GM18861 (cell line): ENCODE results near the gene ELMO1.

Experiments
- ATAC-seq: cut with Tn5 transposase; IDR thresholded peaks from one replicate; pipeline ENCODE4 v1.9.1; 2021; ENCODE audit not compliant: unreplicated experiment

ELMO1 gene

DNA sequence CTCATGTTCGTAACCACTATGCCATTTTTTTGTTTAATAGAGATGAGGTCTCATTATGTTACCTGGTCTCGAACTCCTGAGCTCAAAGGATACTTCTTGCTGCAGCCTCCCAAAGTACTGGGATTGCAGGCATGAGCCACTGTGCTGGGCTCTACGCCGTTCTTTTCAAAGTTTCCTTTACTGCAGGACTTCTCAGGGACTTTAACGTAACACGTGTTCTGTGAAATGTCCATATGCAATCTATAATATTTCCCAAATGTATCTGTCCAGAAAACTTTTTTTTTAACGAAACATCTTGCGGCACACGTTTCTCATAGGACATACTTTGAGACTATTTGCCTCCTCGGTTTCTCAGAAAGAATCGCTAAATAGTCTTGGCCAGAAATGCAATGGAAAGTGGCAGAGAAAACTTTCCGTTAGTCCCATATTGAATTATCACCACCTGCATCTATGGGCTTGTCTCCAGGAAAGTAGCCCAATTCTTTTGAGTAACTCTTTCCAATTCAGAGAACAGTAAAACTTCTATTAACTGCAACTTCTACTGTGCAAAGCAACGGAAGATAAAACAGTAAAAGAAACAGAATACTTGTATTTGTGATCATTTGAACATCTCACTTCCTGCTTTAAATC, 96.3 kb downstream of the ELMO1 start:
- ATAC-seq = no peak

DNA sequence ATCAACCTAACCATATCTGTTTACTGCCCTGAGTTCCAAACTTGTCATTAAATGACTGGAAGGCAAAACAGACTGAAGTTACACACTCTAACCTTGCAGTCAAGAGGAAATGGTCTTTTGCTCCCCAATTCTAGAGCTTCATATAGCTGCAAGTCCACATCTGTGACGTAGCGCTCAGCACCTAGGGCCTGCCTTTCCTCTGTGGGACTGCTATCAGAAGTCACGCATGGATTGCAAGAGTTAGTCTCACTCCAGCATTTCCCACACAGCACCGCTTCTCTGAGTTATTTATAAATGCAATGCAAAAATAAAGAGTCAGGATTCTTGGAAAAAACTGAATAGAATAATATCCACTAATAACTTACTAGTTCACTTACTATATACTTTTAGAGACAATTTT, 96.9 kb downstream of the ELMO1 start:
- ATAC-seq = no peak

DNA sequence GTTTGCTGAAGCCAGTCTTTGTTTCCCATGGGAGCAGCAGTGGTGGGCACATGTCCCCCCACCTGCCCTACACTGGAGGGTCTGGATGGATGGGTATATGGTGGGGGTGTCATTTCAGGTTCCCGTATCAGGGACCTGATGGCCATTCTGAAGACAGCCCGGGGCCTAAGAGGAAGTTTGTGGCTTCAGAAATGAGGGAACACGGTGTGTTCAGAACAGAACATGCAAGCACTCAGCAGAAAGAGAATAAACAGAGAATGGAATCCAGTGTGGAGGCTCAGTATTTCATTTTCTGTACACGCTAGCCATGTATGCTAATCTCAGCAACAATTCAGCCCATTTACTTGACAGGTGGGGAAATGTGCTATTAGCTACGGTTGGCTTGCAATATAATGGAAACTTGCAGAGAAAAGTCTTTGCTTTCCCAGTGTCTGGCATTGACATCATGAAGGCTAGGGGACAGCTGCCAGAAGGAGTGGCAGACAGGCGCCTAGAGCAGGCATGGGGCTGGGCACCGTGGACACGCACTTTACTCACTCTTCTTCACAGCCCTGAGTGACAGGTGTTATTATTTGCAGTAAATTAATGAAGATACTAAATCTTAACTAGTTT, 98.6 kb downstream of the ELMO1 start:
- peak; percentile 71 for ATAC-seq

DNA sequence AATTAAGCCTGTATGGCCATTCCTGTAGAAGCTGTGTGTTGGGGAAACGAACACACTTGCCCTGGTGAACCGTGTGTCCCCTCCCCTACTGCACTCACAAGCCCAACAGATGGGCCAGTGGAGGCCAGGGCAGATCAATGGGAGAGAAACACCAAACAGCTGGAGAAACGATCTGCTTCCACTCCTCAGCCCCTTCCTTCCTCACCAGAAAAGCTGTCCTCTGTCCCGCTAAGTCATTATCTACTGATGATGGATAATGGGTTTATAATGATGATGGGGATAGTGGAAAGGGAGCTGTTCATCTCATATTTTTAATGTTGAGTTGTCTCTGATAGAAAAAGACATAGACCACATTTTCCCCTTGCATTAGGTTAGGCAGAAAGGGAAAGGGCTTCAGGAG, 99.7 kb downstream of the ELMO1 start:
- ATAC-seq = no peak

DNA sequence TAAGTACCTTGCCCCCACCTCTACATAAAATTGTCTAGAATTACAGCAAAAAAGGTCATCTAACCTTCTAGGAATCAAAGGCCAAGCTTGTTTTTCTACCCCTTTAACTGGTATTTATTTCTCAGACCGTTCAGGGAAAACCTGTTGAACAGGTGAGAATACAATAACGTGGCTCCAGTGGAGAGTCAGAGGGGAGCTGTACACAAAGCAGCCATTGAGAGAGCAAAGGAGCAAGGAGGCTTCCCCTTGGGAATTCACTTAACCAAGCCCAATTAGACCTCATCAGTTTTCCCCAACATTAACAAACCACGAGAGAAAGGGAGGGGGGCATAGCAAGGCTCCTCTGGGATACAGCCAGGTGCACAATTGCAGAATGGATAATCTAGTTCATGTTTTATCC, 101.9 kb downstream of the ELMO1 start:
- no peak for ATAC-seq

DNA sequence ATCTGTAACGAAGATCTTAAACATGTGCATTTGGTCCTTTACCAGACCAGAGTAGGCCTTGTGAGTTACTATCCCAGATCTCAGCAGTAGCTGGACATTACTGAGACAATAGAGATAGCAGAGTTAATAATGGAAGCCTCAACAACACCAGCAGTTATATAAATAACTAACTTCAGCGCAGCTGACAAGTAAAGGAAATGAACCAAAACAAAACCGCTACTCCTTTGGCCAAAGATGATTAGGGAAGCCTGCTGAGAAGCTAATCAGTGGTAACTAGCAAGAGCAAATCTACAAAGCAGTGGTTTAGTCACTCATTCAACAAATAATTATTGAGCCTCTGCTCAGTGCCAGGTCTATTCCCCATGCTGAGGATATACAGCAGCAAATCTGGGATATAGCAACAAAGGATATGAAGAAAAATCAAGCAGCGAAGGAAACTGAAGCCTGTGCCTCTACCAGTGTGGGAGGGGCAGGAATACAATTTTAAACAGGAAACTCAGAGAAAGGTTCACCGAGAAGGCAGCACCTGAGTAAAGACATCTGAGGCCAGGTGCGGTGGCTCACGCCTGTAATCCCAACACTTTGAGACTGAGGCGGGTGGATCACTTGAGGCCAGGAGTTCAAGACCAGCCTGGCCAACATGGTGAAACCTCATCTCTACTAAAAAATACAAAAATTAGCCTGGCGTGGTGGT, 103.6 kb downstream of the ELMO1 start:
- peak; percentile 31 for ATAC-seq

DNA sequence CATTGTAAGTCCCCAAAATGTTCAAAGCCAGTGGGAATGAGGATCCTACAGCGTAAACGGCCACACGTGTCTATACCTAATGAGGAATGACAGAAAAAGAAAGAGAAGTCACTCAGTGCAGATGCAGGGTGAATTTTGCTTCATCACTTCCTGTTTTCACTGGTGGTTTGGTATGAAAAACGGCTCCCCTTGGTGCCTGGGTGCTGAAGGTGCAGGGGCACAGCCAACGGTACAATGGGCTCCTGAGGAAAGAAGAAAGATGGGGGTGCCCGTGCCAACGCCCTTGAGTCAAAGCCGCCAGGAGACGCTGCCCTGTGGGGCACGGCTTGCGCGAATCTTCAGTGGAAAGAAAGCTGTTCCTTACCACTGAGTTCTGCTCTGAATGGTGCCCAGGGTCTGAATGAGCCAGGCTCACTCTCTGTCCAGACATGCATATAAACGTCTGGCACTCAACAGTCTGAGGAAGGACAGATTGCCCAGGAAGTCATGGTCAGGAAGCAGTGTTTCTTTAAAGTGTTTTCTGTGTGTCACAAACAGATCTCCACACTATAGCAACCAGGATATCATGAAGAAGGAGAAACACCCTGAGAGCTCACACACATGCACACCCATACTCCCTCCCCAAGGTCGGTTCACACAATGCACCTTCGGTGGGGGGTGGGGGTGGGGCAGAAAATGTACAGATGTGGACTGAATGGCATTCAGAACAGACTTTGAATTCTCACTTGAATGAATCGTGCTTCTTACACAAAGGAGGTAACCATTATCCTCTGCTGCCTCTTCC, 105.8 kb downstream of the ELMO1 start:
- peak; percentile 35 for ATAC-seq

DNA sequence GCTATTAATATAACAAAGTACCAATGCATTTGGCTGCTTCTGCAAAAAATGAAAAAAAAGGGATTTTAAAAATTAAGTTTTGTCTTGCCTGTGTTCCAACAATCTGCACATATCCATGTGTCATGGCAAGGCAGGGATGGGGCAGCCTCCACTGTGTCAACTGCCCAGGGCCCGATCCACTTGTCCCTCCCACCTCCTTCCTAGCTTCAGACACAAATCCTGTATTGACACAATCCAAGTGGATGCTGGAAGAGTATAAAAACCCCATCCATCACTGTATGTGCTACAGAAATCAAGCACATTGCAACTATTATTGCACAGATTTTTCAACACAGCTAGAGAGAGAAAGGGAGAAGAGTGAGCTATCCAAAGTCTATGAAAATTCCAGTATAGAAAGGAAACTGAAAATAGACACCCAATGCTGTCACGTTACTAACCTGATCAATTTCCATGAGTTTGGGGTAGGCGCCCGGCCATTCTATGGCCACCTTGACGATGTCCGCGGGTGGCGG, 106.4 kb downstream of the ELMO1 start:
- no peak for ATAC-seq

DNA sequence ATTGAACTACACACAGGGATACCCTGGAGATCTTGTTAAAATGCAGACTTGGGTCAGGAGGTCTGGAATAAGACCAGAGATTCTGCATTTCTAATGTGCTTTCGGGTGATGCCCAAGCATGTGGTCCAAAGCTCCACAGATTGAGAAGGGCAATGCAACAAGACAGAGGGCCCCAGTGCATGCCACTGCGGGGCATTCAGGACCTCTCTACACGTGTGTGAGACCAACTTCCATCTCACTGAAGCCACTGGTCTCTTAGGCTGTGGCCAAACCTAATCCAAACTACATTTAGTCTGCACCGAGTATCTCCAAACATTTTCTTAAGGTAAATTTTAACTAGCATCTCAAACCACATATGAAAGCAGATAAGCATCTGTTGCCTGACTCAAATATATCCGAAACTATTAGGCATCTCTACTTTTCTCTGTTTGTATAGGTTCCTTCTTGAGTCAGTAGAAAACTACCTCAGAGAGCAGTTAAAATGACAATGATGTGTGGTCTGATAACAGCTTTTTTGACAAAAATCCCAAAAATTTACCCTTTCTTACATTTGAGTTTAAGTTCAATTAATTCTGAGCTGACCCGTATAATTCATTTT, 107.5 kb downstream of the ELMO1 start:
- ATAC-seq = peak; percentile 52

DNA sequence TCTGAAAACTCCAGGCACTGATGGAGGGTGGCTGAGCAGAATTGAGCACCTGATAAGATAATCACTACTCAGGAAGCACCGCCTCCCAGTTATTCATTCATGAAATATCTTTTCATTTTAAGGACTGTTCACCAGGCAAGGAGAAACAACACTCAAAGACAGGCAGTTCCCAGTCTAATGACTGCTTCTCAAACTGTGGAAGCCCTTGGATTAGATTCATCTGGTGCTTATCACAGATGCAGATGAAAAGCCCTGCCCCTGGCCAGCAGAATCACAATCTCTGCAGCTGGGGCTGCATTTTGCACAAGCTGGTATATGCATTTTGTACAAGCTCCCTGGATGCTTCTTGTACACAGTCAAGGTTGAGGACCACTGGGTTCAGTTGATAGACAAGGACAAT, 109.7 kb downstream of the ELMO1 start:
- ATAC-seq = no peak

DNA sequence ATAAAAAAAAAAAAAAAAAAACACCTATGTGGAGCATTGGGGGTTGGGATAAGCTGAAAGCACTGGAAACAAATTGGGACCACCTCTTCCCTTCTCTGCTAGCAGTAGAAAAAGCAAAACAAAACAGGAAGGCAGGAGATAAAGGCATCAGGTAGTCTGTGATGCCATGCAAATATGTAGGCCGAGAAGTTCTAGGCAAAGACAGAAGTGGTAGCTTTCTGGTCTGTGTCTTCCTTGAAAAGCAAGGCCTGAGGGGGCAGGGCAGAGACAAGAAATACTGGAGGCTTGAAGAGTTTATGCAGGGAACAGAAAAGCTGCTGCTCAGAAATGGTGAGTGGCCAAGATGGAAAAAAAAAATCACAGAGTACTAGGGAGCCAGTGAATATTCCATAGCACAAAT, 111.1 kb downstream of the ELMO1 start:
- ATAC-seq = no peak

DNA sequence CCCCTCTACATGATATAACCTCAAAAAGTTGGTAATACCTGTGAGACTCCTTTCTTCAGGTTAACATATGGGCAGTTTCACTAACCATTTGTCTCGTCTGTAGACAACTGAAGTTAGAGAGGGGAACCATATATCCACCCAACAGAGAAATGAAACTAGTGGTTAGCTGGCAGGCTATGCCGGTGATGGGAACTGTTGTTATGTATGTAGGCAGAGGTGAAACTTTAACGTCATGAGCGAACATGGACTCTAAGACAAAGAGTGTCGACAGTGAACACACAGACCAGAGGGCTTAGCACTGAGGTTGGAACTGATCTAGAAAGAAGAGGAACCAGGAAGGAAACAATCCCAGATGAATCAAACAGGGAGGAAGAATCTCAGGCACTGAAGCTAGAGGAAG, 112.4 kb downstream of the ELMO1 start:
- ATAC-seq = peak; percentile 88

DNA sequence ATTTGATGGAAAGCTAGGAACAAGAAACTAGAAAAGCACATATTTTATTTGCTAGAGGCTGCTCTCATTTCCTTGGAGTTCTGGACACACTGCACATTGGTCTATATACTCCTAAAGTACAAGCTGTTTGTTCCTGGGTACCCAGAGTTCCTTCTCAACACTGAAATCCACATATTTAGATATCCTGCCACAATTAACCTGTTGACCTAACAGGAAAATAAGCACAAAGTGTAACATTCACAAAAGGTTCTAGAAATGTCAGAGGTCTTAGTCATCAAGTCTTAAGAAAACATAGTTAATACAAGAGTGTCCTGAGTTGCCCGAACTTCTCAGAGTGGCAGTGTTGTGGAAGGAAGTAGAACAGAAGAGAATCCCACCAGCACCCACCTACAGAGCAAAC, 115.6 kb downstream of the ELMO1 start:
- ATAC-seq = no peak

DNA sequence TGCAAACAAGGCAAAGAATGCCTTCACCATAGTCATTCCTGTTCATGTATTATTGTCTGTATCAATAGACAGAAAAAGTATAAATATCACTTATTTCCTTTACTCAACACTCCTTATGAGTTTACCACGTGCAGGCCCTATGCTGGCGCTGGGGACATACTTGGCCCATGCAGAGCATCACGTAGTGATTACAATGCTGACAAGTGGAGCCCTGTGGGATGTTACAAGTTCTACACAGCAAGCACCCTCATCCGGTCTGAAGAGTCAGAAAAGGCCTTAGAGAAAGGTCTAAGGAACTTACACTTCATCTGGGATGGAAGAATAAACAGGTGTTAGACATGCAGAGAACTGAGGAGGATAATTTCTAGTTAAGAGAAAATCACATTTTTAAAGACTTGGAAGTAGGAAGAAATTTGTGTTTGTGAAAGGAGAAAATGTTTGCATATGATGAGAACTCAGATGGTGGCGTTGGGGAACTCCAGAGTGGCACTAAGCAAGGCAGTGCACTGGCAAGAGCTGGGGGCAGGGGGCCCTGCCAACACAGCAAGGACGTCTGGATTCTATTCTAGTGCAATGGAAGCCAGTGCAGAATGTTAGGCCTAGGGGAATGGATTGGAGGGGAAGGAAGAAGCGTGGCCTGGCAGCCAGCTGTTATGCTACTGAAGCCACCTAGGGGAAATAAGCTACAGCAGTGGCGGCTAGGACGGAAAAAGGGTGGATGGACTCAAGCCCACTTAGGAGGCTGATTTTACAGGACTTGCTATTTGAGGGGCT, 116.2 kb downstream of the ELMO1 start:
- ATAC-seq = no peak

DNA sequence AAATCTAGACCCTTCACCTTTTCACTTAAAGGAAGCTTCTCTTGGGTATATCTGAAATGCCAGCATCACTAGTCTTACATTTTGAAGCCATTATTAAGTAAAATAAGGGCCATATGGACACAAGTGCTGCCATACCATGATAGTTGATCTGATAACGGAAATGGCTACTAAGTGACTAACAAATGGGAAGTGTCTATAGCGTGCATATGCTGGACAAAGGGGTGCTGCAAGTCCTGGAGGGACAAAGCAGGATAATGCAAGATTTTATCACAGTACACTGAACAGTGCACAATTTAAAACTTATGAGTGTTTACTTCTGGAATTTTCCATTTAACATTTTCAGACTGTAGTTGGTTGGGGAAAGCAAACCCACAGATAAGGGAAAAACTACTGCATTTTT, 117.9 kb downstream of the ELMO1 start:
- no peak for ATAC-seq

DNA sequence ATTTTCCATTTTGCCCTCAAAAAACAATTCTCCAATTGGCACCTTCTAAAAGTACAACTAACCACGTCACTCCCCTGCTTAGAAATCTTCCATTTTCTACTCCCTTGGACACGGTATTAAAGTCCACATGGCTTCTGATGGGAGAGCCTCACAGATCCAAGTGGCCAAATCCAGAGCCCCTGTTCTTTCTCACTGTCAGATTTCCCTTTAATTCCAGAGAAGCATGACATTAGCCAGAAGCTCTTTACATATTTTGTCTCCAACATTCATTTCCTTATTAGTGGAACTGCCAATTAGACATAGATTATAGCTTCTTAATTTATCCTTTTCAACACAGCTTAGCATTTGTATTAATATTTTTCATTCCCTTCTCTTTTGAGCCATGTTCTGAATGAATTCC, 118.7 kb downstream of the ELMO1 start:
- ATAC-seq = no peak

DNA sequence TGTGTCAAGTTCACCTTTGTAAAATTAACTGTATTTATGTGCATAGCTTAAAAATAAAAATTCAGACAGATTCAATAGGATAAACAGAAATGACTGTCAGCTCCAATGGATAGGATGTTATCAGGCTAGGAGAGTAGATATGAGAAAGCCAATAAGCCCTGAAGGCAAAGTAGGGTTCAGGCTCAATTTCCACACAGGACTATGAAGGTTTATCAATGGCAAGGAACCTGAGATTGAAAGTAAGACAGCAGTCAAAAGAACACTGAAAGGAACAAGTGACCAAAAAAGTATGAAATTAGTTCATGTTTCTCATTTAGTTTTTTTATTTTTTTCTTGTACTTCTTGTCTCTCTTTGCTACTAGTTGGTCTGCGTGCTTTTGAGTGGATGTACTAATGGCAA, 121.4 kb downstream of the ELMO1 start:
- no peak for ATAC-seq

DNA sequence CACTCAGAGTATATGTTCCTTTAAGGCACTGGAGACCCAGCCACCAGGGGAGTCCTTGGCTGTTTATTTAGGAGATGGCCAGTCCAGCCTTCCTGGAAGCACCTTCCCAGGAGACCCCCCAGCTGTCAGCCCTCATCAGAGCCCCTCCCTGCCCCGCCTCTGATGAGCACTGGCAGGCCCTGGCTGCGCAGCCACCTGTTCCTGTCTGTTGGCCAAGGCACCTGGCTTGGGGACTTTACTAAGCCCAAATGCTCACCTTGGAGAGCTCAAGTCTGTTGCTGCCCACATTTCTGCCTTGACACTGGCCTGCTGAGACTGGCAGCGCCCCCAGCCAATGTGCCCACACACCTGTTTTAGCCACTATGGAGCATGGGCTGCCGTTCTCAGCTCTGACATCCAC, 124.7 kb downstream of the ELMO1 start:
- ATAC-seq = no peak

DNA sequence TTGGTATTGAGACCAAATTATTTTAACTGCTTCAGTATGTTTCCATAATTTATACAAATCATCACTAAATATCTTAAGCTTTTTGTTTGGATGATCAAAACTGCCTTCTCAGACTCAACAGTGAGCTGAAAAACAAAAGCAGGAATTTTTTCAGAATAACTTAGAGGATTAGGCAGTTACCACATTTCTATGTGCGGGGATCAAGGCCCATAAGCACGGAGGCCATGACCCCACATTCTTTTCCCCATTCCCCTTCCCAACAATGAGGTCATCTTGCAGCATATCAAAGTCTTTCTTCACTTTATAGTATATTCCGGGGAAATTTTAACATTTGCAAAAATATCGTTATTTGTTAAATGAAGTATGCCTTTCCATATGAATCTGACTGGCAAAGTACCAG, 125.8 kb downstream of the ELMO1 start:
- no peak for ATAC-seq

DNA sequence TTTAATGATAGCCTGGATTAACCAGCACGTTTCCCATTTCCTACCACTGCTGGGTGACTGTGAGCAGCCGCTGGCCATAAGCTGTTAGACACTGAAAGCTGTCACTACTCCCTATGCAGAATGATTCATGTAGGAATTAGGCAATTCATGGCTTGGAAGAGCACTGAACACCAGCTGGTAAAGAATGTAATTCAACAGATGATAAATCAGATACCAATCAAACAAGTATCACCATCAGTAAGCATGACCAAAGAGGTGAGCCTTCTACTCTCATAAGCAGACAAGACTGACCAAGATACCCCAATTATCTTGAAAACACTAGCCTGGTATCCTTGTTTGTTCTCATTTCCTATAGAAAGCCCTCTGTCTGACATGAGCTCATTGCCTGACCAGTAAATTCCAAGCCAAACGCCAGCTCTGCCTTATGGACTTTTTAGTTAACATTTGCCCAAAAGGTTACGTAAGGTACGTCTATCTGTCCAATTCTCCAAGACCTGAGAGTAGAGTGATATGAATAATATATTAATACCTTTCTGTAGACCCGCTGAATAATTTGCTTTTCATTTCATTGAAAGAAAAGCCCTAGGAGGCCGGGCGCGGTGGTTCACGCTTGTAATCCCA, 127.7 kb downstream of the ELMO1 start:
- no peak for ATAC-seq
